Panc1 (cell line): ENCODE results near the gene C5orf34.
A peak's percentile ranks its signal among the peaks of the same experiment; 100 is the strongest.

Experiments used
- CTCF ChIP-seq: fragments of 450-650 bp; IDR thresholded peaks from 2 replicates; pipeline ENCODE4 v1.5.1; 2017; ENCODE audit warnings: mild to moderate bottlenecking
- SIN3A ChIP-seq: IDR thresholded peaks from 2 replicates; pipeline ENCODE4 v1.6.1; 2012; ENCODE audit warnings: low read depth, mild to moderate bottlenecking, low read length, moderate library complexity, borderline replicate concordance; ENCODE audit not compliant: insufficient read depth
- TCF7L2 ChIP-seq: IDR thresholded peaks from 2 replicates; pipeline ENCODE4 v1.6.1; 2011; ENCODE audit warnings: mild to moderate bottlenecking, low read depth, low read length, inconsistent platforms
- TF ChIP-seq, protein P1 (sequence below), 2 experiments: IDR thresholded peaks; 2 replicates each; pipeline ENCODE4 v1.6.1; 2011 to 2012; ENCODE audit warnings: low read depth in 2 of 2, control low read depth in 1 of 2, low read length in 1 of 2, mild to moderate bottlenecking in 1 of 2, moderate library complexity in 1 of 2; ENCODE audit not compliant: insufficient read depth in 1 of 2

DNA sequence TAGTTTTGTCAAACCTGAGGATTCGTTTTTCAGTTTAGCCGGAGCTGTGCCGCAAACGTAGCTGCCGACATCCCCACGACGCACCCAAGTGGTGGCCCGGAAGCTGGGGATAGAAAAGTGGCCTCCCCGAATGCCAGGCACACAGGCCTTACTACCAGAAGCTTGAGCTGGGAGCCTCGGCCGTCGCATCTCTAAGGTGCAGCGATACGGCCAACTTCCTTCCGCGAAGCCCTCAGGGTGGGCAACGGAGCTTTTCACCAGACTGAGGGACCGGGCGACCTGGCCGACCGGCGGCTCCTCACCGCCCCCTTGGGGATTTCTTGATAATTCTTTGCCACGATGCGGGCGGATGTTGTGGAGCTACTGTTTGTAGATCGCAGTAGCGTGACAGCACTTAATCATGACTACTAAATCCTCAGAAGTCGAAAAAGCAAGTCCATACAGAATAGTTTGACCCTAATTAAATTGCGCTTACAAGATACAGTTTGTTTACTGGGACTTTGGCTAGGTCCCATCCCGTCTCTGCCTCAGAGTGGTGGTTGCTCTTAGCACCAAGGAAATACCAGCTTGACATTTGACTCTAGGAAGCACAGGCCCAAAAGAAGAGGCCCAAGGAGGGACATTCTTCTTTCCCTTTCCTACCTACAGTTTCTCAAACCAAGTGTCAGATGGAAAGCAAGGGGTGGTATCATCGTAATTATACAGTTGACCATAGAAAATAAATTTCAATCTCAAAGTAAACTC is 30.7 kb downstream of the C5orf34 start:
- peak; percentile 93 for TF ChIP-seq CTCF
- TF ChIP-seq, protein P1, sequence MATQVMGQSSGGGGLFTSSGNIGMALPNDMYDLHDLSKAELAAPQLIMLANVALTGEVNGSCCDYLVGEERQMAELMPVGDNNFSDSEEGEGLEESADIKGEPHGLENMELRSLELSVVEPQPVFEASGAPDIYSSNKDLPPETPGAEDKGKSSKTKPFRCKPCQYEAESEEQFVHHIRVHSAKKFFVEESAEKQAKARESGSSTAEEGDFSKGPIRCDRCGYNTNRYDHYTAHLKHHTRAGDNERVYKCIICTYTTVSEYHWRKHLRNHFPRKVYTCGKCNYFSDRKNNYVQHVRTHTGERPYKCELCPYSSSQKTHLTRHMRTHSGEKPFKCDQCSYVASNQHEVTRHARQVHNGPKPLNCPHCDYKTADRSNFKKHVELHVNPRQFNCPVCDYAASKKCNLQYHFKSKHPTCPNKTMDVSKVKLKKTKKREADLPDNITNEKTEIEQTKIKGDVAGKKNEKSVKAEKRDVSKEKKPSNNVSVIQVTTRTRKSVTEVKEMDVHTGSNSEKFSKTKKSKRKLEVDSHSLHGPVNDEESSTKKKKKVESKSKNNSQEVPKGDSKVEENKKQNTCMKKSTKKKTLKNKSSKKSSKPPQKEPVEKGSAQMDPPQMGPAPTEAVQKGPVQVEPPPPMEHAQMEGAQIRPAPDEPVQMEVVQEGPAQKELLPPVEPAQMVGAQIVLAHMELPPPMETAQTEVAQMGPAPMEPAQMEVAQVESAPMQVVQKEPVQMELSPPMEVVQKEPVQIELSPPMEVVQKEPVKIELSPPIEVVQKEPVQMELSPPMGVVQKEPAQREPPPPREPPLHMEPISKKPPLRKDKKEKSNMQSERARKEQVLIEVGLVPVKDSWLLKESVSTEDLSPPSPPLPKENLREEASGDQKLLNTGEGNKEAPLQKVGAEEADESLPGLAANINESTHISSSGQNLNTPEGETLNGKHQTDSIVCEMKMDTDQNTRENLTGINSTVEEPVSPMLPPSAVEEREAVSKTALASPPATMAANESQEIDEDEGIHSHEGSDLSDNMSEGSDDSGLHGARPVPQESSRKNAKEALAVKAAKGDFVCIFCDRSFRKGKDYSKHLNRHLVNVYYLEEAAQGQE (IDR thresholded peaks at IDR 0.05; ENCODE audit: insufficient read depth in 1 of 2, low read depth in 2 of 2, low read length in 1 of 2) = no peak
- no peak for TF ChIP-seq SIN3A
- TF ChIP-seq TCF7L2 = no peak
